HG02970 (cell line): Measurements from ENCODE around the gene TANK.

Experiments
- ATAC-seq: cut with Tn5 transposase; IDR thresholded peaks from one replicate; pipeline ENCODE4 v1.9.1; 2021; ENCODE audit warnings: mild to moderate bottlenecking, moderate library complexity, moderate number of reproducible peaks; ENCODE audit not compliant: unreplicated experiment, low FRiP score

Gene TANK

DNA sequence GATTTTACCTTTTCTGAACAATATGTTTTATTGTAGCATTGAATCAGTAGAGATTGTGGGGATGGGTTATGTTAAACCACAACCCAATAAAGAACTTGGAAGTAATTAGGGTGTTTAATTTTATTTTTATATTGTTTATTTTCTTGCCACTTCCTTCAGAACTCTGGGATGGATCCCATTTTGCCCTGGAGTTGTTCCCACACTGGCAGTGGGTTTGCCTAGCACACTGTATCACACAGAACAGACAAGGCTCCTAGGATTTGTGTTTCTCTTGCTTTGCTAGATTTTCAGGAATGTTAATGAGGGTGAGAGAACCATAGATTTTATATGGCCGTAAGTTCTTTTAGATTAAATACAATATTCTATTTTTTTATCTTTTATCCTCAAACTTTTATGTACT lies 59.0 kb downstream of the TANK start:
- no peak for ATAC-seq

DNA sequence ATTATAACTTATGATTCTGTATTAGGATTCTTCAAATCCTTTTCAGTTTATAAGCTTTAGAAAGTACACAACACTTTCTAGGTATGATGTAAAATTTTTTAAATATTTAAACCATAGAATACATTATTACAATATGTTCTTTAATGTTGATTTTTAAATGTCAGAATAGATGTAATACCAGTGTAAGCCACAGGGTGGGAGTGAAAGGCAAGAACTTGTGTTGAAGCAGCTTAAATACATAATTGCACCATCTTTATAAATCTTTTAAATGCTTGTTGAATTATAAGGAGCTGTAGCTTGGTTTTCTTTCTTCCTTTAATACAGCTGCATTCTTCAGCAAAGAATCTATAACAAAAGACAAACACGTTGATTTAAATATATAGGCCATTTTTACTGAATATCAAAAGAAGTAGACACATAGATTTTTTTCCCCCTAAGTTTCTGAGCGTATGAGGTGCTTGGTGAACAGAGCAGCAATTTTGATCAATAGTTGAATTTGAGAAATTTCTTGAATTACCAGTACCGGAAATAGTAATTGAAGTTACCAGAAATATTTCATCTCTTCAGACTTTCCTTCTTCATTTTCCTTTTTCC lies 63.0 kb downstream of the TANK start:
- no peak for ATAC-seq

DNA sequence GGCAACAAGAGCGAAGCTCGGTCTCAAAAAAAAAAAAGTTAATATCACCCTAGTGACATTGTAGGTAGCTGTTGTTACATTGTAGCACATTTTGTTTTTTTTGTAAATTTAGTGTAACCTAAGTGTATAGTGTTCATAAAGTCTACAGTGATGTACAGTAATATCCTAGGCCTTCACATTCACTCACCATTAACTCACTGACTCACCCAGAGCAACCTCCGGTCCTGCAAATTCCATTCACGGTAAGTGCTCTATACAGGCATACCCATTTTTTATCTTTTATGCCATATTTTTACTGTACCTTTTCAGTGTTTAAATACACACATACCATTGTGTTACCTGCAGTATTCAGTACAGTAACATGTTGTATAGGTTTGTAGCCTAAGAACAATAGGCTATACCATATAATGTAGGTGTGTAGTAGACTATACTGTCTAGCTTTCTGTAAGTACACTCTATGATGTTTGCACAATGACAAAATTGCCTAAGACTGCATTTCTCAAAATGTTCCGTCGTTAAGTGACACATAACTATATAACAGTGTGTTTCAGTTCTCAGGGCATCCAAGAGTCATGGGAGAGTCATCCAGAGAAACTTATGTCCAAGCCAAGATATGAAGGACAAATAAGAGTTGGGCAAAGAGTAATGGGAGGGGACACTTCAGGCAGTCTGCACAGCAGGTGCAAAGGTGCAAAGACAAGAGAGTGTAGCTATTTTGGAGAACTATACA lies 68.4 kb downstream of the TANK start:
- no peak for ATAC-seq

DNA sequence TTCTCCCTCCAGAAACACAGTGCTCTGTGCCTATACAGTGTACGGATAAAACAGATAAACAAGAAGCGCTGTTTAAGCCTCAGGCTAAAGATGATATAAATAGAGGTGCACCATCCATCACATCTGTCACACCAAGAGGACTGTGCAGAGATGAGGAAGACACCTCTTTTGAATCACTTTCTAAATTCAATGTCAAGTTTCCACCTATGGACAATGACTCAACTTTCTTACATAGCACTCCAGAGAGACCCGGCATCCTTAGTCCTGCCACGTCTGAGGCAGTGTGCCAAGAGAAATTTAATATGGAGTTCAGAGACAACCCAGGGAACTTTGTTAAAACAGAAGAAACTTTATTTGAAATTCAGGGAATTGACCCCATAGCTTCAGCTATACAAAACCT lies 70.7 kb downstream of the TANK start:
- no peak for ATAC-seq

DNA sequence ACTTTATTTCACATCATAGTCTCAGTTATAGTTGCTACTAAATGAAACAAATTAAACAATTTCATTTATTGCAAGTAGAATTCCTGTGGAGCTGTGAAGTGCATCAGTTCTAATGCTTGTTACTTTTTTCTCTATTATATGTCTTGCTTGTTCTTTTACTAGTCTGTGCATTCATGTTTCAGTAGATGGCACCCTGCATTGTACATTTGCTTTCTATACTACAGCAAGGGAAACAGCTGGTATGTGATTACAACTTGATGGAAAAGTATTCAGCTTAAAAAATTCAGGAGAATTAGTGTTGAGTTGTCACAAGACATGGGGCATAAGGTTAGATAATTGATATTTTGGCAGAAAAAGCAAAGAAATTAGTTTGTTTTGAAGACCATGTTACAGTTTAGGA lies 72.3 kb downstream of the TANK start:
- ATAC-seq = no peak

DNA sequence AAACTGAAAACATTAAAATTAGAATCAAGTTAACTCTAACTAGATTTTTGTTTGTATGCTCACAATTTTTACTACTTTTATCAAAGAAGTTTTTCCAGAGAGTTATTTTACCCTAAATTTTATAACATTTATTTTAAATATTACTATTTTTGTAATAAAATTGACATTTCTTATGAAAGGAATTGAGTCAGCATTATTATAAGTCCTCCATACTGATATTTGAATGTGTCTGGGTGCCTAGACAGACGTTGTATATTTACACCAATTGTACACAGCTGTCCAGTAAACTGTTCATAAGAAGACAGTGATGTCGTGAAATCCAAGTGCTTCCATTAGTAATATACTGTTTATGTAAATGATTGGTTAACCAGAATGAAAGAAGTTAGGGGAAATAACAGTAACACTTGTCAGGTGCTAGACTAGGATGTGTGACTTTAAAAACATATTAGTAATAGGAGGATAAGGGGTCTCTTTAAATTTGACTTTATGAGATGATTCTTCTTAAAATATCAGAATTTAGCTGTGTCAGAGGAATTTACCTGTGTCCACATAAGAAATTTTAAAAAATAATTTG lies 73.7 kb downstream of the TANK start:
- peak; percentile 41 for ATAC-seq

DNA sequence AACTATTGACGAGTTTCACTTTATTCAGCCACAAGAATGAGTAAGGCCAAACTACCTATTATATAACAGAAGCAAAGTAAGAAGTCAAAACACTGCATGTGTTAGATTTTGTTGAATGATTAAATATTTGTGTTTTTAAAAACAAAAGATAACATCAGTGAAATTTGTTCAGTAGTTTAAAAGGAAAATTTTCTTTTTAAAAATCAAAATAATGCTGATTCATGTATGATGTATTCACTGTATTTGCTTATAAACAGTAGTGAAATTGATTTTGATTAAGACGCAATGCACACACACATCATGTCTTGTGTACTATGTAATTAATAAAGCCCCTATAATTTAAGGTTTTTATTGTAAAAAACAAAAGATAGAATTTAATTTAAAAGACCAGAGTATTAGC lies 74.4 kb downstream of the TANK start:
- ATAC-seq = no peak

DNA sequence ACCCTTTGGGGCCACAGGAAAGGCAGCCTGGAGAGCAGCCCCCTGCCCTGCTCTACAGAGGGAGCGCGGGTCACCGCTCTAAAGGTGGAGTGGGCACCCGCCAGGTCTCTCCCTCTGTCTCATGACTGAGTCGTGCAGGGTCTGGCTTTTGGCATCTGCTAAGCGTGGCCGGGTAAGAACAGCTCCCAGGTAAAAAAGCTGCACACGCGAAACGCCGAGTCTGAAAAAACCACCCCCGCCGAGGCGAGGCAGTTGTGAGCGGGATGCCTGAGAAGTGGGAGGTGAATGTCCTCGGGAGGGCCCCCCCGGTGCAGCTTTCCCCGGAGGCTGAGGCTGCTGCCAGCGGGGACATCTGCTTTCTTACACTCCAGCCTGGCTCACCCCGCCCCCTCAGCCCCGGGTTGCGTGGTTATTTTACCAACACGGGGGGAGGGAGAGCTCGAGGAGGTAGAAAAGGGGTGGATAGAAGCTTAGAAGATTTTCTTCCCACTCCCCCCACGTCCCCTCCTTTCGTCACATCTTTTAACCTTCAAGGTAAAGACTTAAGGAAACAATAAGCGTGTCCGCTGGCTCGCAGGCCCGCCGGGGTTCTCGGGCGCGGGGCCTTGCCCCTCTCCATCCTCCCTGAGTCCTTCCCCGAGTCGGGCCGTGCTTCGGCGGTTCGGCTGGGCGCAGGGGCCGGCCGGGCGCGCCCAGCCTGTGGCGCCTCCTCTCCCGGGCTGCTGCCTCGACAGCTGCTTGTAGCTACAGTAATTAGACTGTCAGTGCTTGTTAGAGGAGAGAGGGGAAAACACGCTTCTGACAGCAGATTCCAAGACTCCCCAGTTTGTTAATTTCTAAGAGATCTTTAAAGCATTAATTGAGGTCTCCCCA lies 77.4 kb downstream of the TANK start:
- ATAC-seq = peak; percentile 29

DNA sequence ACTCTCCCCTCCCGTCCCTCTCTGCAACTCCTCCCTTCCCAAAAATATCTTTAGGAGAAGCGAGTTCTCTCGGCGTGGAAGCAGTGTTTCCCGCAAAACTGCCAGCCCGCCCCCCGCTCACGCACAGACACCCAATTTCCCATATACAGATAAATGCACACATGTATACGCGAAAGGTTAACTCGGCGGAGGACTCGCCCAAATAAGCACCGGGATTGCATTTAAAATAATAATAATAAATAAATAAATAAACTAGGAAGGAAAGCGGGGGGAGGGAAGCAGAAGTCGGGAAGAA lies 78.0 kb downstream of the TANK start:
- ATAC-seq = no peak

DNA sequence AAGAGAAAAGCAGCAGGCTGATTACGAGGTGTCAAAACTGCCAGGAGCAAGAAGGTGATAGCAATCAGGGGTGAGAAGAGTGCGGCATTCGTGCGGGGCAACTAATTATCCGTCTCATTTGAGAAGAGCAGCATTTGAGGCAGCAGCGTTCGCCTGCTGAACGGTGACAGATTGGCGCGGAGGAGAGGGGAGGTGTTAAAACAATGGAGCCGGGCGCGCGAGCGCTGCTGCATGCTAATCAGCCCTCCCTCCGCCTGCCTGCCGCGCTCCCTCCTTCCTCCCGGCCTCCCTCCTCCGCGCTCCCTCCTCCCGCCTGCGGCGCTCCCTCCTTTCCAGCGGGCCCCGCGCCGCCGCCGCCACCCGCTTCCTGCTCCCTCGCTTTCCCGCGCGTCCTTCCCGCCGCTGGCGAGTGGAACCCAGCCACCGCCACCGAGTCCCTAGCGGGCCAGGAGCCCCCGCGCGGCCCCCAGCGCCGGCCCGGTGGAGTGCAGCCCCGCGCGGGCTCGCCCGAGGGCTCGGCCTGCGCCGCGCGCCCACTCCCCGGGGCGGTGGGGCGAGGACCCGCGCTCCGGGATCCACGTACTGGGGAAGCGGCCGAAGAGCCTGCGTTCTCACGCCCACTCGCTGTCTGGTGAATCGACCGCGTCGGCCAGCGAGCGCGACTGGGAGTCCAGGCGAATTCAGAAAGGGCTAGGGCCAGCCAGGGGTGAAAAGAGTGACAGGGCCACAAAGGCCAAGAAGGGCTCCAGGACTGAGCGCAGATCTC lies 78.5 kb downstream of the TANK start:
- no peak for ATAC-seq

DNA sequence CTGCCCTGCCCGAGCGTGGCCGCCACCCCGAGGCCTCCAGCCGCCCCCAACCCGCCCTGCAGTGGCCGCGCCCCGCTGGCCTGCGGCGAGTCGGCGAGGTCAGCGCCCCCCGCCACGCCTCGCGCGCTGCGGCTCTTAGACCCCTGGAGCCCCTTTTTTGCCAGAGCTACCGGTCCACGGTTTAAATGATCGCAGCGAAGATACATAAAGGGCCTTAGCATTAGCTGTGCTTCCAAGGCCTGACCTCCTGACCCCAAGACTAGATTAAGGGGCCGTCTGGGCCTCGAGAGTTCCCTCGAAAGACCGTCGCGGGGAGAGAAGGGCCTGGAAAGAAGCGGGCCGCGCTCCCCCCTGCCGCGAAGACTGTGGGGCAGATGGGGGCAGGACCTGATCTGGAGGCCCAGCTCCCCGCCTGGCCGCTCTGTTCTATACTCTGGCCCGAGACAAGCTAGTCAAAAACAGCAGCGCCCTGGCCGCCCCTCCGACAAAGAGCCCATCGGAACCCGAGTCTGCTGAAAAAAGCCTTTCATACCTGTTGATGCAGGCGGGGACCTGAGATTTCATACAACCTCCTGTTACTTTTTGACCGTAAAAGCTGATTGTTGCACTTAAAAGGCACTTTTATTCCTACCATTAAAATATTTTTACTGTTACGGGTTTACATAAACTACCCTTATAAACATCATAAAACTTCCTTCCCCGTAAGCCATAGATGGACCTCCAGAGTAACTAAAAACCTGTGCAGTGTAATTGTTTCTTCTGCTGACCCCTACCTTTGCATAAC lies 79.3 kb downstream of the TANK start:
- no peak for ATAC-seq

DNA sequence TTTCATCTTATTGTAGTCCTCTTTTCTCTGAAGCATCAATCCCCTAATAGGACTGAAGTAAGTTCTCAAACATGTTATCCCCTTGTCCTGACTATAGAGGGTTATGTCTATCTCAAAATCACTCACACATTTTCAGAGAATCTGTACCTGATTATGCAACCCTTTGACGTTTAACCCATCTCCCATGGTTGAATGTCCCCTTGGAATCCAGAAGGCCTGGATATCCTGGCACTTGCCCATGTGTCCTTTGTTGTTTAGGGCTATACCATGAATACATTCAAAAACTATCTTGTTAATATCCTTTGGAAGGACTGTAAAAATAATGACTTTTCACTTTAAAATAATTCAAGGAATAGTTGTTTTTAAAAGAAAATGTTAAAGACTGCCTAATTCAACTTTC lies 81.7 kb downstream of the TANK start:
- ATAC-seq = no peak

DNA sequence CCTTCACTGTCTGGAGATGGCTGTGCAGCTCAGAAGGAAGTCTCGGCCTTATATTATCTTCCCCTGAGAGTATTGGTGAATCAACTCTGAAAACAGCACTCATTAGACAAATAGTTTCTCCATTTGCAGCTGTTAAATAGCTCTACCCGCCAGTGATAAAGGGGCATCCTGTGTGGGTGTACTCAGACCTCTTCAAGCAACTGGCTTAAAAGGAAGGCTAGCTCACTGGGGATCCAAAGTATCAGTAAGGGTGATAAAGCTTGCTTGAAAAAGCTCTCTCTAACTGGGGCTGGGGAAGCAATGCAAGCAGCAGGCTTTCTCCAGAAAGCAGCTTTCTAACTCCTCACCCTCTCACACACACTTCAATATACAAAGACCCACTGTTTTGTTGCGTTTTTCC lies 83.1 kb downstream of the TANK start:
- no peak for ATAC-seq

DNA sequence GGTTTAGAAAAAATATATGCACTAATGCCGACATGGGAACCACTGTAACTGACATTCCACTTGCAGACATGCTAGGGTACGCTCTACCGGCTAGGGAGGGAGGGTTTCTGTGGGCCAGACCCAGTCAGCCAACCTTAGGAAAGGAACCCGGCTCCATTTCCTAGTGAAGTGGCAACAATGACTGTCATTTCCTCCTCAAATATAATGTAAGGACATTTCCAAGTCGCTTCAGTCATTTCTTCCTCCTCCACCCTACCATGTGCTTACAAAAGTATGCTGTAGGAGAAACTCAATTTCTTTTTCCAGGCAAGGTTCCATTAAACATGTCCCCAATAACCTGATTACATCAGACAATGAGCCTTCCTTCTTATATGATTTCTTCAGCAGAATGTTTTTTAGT lies 83.7 kb downstream of the TANK start:
- no peak for ATAC-seq

DNA sequence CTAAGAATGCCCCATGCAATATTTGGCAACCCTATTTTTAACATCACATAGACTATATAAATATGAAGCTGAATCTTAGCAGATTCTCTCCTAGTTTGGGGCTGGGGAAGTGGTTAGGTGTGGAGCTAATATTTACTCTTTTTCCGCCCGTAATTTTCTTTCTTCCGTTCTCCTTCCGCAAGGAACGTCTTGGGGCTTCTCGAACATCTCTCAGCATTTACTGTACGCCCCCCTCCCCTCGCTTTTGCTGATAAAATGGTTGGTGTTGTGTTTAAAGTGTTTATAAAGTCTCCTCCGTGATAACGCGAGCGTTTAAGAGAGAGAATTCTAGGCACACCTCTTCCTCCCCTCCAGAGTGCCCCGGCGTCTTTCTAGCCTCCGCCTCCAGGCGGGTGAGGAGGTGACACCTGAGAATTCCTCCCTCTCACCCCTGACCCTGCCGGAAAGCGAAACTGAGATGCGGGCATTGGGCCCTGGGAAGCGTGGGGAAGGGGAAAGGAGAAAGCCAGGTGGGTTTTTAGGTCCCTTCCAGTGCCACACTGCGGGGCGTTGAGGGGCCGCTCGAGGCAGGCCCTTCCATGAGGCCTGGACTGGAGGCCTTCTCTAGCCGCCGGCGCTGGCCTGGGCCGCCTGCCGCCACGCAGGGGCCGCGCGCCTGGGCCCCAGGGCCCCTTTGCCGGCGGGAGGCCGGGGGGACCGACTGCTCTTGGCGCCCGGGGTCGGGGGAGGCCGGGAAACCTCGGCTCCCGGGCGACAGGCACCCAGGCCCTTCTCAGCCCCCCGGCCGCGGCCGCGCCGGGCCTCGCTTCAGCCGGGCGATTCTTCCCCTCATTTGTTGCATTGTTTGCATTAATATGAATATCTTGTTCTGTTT lies 84.4 kb downstream of the TANK start:
- peak; percentile 83 for ATAC-seq

DNA sequence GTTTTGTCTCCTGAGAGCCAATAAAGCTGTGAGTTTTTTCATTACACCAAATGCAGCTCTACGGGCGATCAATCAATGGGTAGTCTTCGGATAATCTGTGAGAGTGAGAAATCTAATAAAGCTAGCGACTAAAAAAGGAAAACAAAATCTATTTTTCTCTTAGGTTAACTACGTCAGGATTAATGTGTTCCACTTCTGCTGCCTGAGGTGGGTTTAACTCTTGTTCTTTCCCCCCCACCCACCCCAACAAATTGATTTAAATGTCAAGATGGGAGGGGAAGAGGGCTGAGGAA lies 85.0 kb downstream of the TANK start:
- ATAC-seq = no peak

DNA sequence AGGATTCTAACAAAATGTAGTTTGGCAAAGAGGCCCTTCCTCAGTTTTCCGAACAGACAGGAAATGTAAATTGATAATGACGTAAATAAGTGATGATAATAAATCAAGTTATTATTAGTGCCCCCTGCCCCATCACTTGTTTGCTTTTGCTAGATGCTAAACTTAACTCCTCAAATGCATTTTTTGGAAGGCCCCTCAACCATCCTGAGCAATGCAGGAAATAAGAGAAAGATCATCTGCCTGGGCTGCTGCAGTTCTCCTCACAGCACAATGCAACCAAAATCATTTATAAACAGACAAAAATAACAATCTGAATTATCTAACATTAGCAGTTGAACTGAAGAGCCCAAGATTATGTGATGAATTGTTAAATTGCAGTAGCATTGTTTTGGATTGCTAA lies 85.4 kb downstream of the TANK start:
- no peak for ATAC-seq

DNA sequence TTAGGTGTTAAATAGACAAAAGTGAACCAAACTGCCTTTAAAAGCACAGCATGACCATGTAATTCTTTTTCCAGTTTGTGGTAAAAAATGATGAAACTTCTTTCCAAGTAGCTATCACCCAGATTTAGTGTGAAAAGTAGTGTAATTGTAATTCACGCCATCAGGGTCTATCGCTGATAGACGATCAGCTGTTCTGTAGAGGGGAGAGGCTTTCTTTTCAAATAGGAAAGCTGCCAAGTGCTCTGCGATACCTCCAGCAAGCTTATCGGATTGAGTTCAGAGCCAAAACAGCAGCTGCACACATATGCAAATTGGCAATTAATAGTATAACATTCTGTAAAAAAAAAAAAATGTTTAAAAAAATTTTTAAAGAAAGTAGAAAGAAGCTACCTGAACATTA lies 86.1 kb downstream of the TANK start:
- ATAC-seq = no peak

DNA sequence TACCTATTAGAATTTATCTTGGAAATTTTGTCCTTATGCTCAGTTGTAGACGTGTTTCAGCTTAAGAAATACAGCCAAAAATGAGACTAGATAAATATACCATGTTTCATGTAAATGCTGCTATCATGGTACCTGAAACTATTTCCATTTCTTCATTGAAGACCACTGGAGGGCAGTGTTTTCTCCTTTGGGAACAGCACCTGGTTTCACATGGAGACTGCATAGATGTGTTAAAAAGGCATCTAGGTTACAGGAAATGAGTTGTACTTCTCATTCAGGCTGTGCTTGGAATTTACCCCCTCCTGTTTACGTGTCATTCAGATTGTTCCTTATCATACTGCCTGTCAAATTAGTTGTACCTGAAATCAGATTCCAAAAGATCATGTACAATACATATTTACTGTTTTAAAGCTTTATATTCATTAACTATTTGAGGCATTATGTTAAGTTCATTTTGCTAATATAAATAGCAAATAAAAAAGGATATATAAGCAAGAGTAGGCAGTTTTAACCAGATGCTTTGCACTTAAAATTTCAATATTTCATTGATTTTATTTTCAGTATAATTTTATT lies 90.7 kb downstream of the TANK start:
- ATAC-seq = no peak
